GM18873 (cell line): Measurements from ENCODE around the gene PDZRN3.

ENCODE experiments used
- ATAC-seq: cut with Tn5 transposase; IDR thresholded peaks from one replicate; pipeline ENCODE4 v1.9.1; 2021; ENCODE audit warnings: mild to moderate bottlenecking, moderate library complexity, moderate number of reproducible peaks; ENCODE audit not compliant: unreplicated experiment, low FRiP score

Gene PDZRN3

DNA sequence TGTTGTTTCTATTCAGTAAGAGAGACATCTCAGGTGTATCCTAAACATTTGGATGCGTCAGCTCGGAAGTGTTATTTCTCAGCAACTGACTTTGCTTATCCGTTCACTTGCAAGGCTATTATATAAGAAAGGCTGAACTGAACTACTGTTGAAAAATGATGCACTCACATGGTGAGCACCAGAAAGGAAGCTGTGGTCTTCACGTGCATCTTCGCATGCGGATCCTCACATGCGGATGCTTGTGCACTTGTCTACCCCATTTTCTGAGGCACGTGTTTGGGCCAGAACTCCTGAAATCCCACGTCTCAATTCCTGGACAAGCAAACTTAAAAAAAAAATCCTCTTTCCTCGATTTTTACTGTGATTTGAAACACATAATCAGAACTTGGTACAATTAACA, 63.2 kb downstream of the PDZRN3 start:
- ATAC-seq, result no peak

DNA sequence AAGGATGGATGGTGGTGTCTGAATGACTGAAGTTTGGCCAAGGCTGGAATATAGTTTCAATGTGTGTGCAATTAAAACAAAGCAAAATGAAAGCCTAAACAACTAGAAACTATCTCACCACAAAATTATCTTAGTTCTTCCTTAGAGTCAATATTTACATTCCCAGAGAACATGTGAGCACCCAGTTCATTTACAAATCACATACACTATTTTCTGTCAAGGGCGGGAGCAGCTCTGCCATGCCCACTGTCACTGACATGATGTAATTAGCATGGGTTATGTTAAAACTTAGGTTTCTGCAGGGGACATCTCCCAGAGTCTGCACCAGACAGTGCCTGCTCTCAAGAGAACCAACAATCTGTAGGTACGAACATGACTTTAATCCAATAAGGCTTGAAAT, 65.0 kb downstream of the PDZRN3 start:
- no peak for ATAC-seq

DNA sequence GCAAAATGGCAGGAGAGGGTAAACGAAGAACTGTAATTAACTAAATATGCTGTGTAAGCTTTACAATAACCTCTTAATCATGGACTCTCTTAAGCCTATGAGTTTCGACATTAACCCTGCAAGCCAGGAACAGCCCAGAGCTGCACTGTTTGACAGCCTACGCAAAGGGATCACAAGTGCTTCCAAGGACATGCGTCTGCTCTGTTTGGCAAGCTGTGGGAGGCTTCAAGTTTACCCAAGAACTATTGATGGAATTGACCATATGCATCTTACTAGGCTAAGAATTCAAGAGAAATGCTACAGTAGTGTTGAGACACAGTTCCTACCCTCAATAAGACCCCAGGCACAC, 66.0 kb downstream of the PDZRN3 start:
- no peak for ATAC-seq

- no peak for ATAC-seq
Measured at GRCh38 chr3:73557986-73558726, 66.6 kb downstream of the PDZRN3 start.

- no peak for ATAC-seq
Measured at GRCh38 chr3:73556520-73557372, 68.0 kb downstream of the PDZRN3 start.

GRCh38 chr3:73555076-73555475, 69.7 kb downstream of the PDZRN3 start:
- no peak for ATAC-seq

- no peak for ATAC-seq
Measured at GRCh38 chr3:73552700-73553099, 72.0 kb downstream of the PDZRN3 start.

- ATAC-seq, result no peak
Measured at GRCh38 chr3:73550032-73550431, 74.7 kb downstream of the PDZRN3 start.

DNA sequence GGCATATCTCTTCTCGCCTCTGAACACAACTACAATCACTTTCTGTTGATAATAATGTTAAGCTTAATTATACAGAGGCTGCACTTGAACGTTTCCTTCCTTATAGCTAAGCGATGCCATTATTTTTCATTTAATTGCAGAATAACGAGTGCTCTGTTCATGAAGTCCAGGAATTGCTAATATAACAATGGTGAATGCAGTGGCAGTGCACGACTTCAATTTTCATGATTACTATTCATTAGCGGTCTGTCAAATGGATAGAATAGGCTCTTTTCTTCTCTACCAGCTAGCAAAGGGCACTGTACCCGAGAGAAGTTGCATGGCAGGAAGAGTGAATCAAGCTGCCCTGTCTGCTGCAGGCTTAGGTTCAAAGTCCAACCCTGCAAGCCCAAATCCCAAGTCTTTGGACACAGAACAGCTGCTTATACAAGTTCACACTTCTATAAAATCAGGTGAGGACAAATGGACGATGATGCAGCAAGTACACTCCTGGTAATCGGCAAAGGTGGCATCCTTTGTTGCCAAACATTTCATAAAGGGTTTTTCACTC, 75.6 kb downstream of the PDZRN3 start:
- ATAC-seq, result no peak

DNA sequence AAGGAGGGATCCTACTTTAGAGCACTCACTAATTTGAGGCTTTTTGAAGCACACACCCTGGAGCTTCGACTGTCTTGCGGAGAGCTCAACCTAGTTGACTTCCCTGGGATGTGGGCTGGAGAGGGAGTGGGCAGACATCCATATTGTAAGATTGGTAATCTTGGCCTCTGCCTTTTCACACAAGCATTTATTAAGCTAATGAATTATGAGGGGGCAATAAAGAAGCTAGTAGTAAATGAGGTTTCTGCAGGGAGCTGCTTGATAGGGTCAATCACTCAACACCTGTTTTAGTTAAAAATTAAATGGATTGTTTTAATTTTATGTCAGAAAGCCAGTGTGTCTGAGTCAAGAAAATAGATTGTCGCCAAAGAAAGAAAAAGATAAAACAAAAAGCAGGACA, 76.3 kb downstream of the PDZRN3 start:
- no peak for ATAC-seq

DNA sequence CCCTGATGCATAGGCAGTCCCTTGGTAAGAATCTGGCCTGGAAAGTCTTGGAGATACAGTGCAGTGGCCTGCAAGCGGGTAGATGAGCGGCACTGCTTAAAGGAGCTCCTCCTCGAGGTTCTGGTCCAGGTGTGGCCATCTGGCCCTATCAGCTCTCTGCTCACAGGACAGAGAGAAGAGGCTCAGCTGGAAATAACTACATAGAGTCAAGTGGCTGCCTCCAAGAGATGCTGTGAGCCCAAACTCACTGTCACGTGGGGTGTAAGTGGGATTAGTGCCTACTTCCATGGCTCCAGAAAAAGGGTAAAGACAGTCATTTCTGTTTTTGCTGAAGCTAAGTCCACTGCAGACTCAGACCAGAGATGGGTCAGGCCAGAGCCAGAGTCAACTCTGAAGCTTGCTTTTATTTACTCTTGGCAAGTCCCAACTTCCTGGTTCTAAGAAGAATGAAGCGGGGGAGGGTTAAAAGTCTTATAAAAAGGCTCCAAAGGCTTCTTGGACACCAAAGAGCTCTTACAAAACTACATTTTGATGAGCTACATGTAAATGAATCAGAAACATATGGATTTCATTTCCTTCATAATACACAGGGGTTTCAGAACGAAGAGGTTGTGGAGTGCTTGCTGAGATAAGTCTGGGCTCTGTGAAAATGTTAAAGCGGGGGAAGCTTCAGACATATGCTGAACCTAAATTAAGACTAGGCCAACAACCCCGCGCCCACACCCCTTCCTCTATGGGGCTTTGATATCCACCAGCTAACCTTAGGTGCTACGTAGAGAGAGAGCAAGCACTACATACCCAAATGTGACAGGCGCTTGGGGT, 77.1 kb downstream of the PDZRN3 start:
- no peak for ATAC-seq

DNA sequence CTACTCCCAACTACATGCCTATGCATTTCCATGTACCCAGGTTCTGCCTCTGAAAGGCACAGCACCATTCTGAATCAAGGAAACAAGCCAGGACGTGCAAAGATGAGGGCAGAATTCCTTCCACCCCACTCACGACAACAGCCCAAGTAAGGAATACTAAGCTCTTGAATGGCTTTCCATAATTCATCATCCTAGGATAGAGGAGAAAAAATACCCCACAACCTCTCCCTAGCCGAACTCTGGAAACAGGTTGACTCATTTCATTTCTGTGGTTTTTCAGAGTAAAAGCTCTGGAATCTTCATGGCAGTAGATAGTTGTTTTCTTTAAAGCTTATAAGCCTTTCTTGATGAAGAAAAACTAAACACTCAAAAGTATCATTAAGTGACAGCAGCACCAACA, 77.8 kb downstream of the PDZRN3 start:
- no peak for ATAC-seq

GRCh38 chr3:73543412-73543811, 81.3 kb downstream of the PDZRN3 start:
- no peak for ATAC-seq

DNA sequence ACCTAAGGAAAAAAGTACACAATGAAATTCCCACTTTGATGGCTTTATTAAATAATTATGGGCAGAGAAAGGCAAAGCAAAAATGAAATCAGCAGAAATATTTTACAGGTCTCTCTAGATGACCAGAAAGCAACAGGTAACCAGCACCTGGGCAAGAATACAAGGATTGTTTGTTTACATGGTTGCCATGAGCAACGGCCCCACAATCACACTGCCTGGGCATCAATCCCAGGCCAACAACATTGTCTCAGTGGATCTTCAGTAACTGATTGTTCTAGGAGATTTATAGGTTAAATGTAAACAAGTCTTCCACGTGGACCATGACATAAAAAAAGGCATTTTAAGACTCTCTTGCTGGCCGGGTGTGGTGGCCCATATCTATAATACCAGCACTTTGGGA, 82.6 kb downstream of the PDZRN3 start:
- ATAC-seq, result no peak

- no peak for ATAC-seq
Measured at GRCh38 chr3:73540969-73541740, 83.6 kb downstream of the PDZRN3 start.

- no peak for ATAC-seq
Measured at GRCh38 chr3:73538486-73538885, 86.3 kb downstream of the PDZRN3 start.

GRCh38 chr3:73536952-73537351, 87.8 kb downstream of the PDZRN3 start:
- ATAC-seq, result no peak

DNA sequence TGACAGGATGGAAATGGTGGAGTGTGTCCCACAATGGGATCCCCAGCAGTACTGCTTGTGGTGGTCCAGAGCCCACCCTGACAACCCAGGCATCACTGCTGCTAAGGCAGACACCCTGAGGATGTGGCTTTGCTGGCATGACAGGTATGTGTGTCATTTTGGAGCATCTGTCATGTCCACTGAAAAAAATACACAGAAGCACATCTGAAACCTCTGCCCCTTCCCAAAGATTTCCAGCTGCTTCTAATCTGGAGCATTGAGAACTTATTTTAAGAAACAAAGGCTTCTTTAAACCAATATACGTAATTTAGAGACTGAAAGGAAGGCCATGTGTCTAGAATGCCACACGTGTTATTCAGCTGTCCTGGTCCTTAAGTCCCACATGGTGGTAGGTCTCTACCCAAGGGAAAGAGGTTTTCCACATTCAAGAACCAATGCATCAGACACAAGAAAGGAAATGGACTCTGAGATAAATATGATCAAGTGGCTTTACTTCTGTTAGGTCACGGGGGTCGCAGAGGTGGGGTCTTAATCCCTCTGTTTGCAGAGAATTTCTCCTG, 88.3 kb downstream of the PDZRN3 start:
- no peak for ATAC-seq

GRCh38 chr3:73535931-73536330, 88.8 kb downstream of the PDZRN3 start:
- ATAC-seq, result no peak

DNA sequence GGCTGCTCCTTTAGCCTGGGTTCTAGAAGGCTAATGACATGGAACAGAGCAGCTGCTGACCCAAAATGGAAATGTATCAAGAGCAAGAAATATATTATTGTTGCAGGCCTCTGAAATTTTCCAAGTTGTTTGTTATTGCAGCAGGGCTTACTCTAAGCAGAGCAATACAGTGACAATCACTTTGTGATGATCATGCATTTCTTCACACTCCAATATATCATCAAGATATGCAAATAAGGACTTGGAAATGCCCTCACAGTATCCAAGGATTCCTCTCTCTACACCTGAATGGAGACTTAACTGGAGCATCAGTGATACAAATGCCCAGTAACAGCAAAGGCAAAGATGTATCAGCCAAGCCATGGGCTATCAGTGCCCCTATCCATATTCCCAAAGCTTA, 89.6 kb downstream of the PDZRN3 start:
- no peak for ATAC-seq
